HepG2 (cell line): ENCODE results near the gene TMIGD2. TPM values are rescaled to one million over a fixed set of nuclear protein-coding genes. Genes with fewer than 3 reads are reported as not detected.
A peak's percentile ranks its signal among the peaks of the same experiment; 100 is the strongest.

ENCODE experiments used
- ELK4 ChIP-seq: sonication (generic); formaldehyde crosslinking; IDR thresholded peaks from 2 replicates; pipeline ENCODE4 v1.9.0; 2021; ENCODE audit warnings: missing genetic modification reagents, borderline replicate concordance
- GATAD1 ChIP-seq: IDR thresholded peaks from 2 replicates; pipeline ENCODE4 v1.6.1; 2016; ENCODE audit warnings: missing genetic modification reagents, missing compliant biosample characterization
- NPAS2 ChIP-seq: sonication (generic); formaldehyde crosslinking; IDR thresholded peaks from 2 replicates; pipeline ENCODE4 v1.8.0; 2022; ENCODE audit warnings: mild to moderate bottlenecking, missing genetic modification reagents, borderline replicate concordance
- TOE1 ChIP-seq: sonication (generic); formaldehyde crosslinking; IDR thresholded peaks from 2 replicates; pipeline ENCODE4 v1.4.0; 2020; ENCODE audit warnings: mild to moderate bottlenecking, missing genetic modification reagents
- TP53 ChIP-seq: sonication (generic); formaldehyde crosslinking; conservative IDR thresholded peaks from 2 replicates; pipeline ENCODE4 v1.4.0; 2020; ENCODE audit warnings: missing genetic modification reagents
- ZBED4 ChIP-seq: sonication (generic); formaldehyde crosslinking; IDR thresholded peaks from 2 replicates; pipeline ENCODE4 v1.4.0; 2020; ENCODE audit warnings: missing genetic modification reagents, borderline replicate concordance
- ZNF124 ChIP-seq: sonication (generic); formaldehyde crosslinking; IDR thresholded peaks from 2 replicates; pipeline ENCODE4 v1.4.0; 2020; ENCODE audit warnings: missing genetic modification reagents
- ZNF17 ChIP-seq: sonication (generic); formaldehyde crosslinking; IDR thresholded peaks from 2 replicates; pipeline ENCODE4 v1.5.0; 2020; ENCODE audit warnings: mild to moderate bottlenecking, missing genetic modification reagents
- ZNF646 ChIP-seq: sonication (generic); formaldehyde crosslinking; IDR thresholded peaks from 2 replicates; pipeline ENCODE4 v1.9.0; 2021; ENCODE audit warnings: mild to moderate bottlenecking, missing genetic modification reagents
- ZNF710 ChIP-seq: sonication (generic); formaldehyde crosslinking; IDR thresholded peaks from 2 replicates; pipeline ENCODE4 v1.5.0; 2020; ENCODE audit warnings: mild to moderate bottlenecking, missing genetic modification reagents, borderline replicate concordance
- ZNF749 ChIP-seq: sonication (generic); formaldehyde crosslinking; IDR thresholded peaks from 2 replicates; pipeline ENCODE4 v1.8.0; 2022; ENCODE audit warnings: mild to moderate bottlenecking, missing genetic modification reagents, moderate library complexity, borderline replicate concordance
- ZNF792 ChIP-seq: IDR thresholded peaks from 2 replicates; pipeline ENCODE4 v1.6.1; 2016
- ZSCAN12 ChIP-seq: sonication (generic); formaldehyde crosslinking; IDR thresholded peaks from 2 replicates; pipeline ENCODE4 v1.9.0; 2021; ENCODE audit warnings: mild to moderate bottlenecking, missing genetic modification reagents
- polyA plus RNA-seq, 8 experiments: library from polyadenylated mRNA; depleted of rRNA in 3 of 8; stranded (reverse) in 7 of 8; unstranded in 1 of 8; fragments of >200 nt; fragmentation: Illumina TruSeq in 4 of 8; extraction: Trizol in 4 of 8; gene quantifications; 2 replicates each; pipeline versions ENCODE4 v1.2.1 to v1.2.3, GENCODE V29; 2011 to 2016; ENCODE audit warnings: low read depth in 4 of 8, missing spikeins in 1 of 8, mixed read lengths in 1 of 8; ENCODE audit not compliant: insufficient read depth in 1 of 8
- total RNA-seq, 5 experiments: library from RNA; depleted of rRNA; stranded (reverse); fragments of >200 nt; fragmentation: Illumina TruSeq; extraction: Trizol; gene quantifications; 2 replicates each; pipeline ENCODE4 v1.2.3, GENCODE V29; 2016; ENCODE audit warnings: low read depth in 1 of 5

Gene TMIGD2
- total and polyA plus RNA-seq, 2 of the 13 experiments (the other 11 are each of a cell fraction or from before 2014, with no cell fraction given) = 0.11 to 1.0 TPM

GRCh38 chr19:4246767-4247593 lies 55.2 kb downstream of the TMIGD2 start, which contains the start of gene YJU2 (continued):
- no peak for TF ChIP-seq ZNF646
- TF ChIP-seq ZNF792 = peak; percentile 46; the same call in 1 of the 2 replicates
- no peak for TF ChIP-seq NPAS2 (CRISPR knock-in tag)
- no peak; the same call in 1 of the 2 replicates for TF ChIP-seq ZBED4
- peak; percentile 80; the same call in 1 of the 2 replicates for TF ChIP-seq TP53
- TF ChIP-seq ZNF124 (CRISPR knock-in tag) = peak; percentile 49; the same call in 1 of the 2 replicates
- TF ChIP-seq ZNF17 (CRISPR knock-in tag) = no peak
- 0 out of 2 replicates have a peak, but pooled peaks have one; percentile 31 for TF ChIP-seq ZSCAN12 (CRISPR knock-in tag)
- TF ChIP-seq ELK4 = no peak
- TF ChIP-seq ZNF710 (CRISPR knock-in tag) = peak; percentile 86
- no peak for TF ChIP-seq TOE1 (CRISPR knock-in tag)
- TF ChIP-seq GATAD1 (CRISPR knock-in tag) = peak; percentile 98
- TF ChIP-seq ZNF749 (CRISPR knock-in tag) = no peak
